ENCODE measurements around the gene PSEN1. TPM values are rescaled to one million over a fixed set of nuclear protein-coding genes. Genes with fewer than 3 reads are reported as not detected.

Gene PSEN1
- total RNA-seq, 4 donors from 2014 or later, result 40.1 to 54.6 (median 45.9) TPM

GRCh38 chr14:73241481-73242165, 105.3 kb downstream of the PSEN1 start:
- TF ChIP-seq POLR2A (IDR thresholded peaks at IDR 0.05) (no peak), EP300 (IDR thresholded peaks at IDR 0.05) (no peak), CTCF (IDR thresholded peaks at IDR 0.05) (no peak), POLR2AphosphoS5 (IDR thresholded peaks at IDR 0.05) (no peak)
- Histone ChIP-seq H3K27ac (peak overlapping the region in 3 of 4 donors; percentile 64 to 69 (median 68)), H3K4me1 (peaks cover 0 to 73% (median 25%) of the 10 kb centered on the region in 3 donors), H3K27me3 (peaks cover 21% of the 10 kb centered on the region), H3K9me3 (no peaks in the 10 kb centered on the region), H3K36me3 (peaks cover 0 to 18% of the 10 kb centered on the region in 2 donors), H3K4me3 (no peak overlapping the region)
- no peak for ATAC-seq
- WGBS, 2 donors (ENCODE audit: low coverage in 1 of 2), result 71% methylated on average over 9 of the region's 19 CpGs; no CpG with 5 or more reads in 1 of the 2 donors

GRCh38 chr14:73242357-73242901, 106.1 kb downstream of the PSEN1 start:
- WGBS, 2 donors (ENCODE audit: low coverage in 1 of 2), result 43 to 65% methylated on average over 3 to 5 of the region's 6 CpGs
- peaks cover 0 to 66% (median 24%) of the 10 kb centered on the region in 3 donors for H3K4me1 ChIP-seq
- peak overlapping the region in 3 of 4 donors; percentile 64 to 69 (median 68) for H3K27ac ChIP-seq

GRCh38 chr14:73243341-73243740, 107.0 kb downstream of the PSEN1 start:
- H3K36me3 ChIP-seq, result peaks cover 0 to 18% of the 10 kb centered on the region in 2 donors
- TF ChIP-seq POLR2A (IDR thresholded peaks at IDR 0.05) (no peak), EP300 (IDR thresholded peaks at IDR 0.05) (no peak)
- peaks cover 0 to 57% (median 19%) of the 10 kb centered on the region in 3 donors for H3K4me1 ChIP-seq
- no peak for ATAC-seq
- H3K4me3 ChIP-seq, result no peak overlapping the region
- H3K27me3 ChIP-seq, result peaks cover 5% of the 10 kb centered on the region
- peak overlapping the region in 3 of 4 donors; percentile 64 to 69 (median 68) for H3K27ac ChIP-seq
- no peaks in the 10 kb centered on the region for H3K9me3 ChIP-seq
- WGBS, 2 donors (ENCODE audit: low coverage in 1 of 2), result 88 to 92% methylated on average over 2 of the region's 3 CpGs

More at GRCh38 chr14:73242357-73242901, 106.1 kb downstream of the PSEN1 start:
- Histone ChIP-seq H3K27me3 (peaks cover 14% of the 10 kb centered on the region), H3K36me3 (peaks cover 0 to 18% of the 10 kb centered on the region in 2 donors), H3K4me3 (peak overlapping the region in 1 of 2 donors; percentile 23), H3K9me3 (no peaks in the 10 kb centered on the region)
- TF ChIP-seq POLR2A (IDR thresholded peaks at IDR 0.05) (no peak), POLR2AphosphoS5 (IDR thresholded peaks at IDR 0.05) (no peak), EP300 (IDR thresholded peaks at IDR 0.05) (no peak), CTCF (IDR thresholded peaks at IDR 0.05) (no peak)
- no peak for ATAC-seq

- ATAC-seq, result no peak
- Histone ChIP-seq H3K4me3 (no peak overlapping the region), H3K36me3 (peaks cover 0 to 18% of the 10 kb centered on the region in 2 donors), H3K4me1 (peaks cover 0 to 53% (median 19%) of the 10 kb centered on the region in 3 donors), H3K27ac (no peak overlapping the region), H3K9me3 (no peaks in the 10 kb centered on the region), H3K27me3 (peaks cover 3% of the 10 kb centered on the region)
- TF ChIP-seq CTCF (IDR thresholded peaks at IDR 0.05) (no peak), EP300 (IDR thresholded peaks at IDR 0.05) (no peak), POLR2AphosphoS5 (IDR thresholded peaks at IDR 0.05) (no peak), POLR2A (IDR thresholded peaks at IDR 0.05) (no peak)
- WGBS, 2 donors (ENCODE audit: low coverage in 1 of 2), result 60 to 97% methylated on average over 1 to 2 of the region's 2 CpGs
Observed at GRCh38 chr14:73243748-73244147, 107.4 kb downstream of the PSEN1 start.

- 55 to 94% methylated on average over 3 to 5 of the region's 14 CpGs for WGBS, 2 donors (ENCODE audit: low coverage in 1 of 2)
- Histone ChIP-seq H3K36me3 (peaks cover 0 to 20% of the 10 kb centered on the region in 2 donors), H3K9me3 (no peaks in the 10 kb centered on the region), H3K4me3 (no peak overlapping the region), H3K4me1 (peaks cover 0 to 43% (median 12%) of the 10 kb centered on the region in 3 donors), H3K27ac (no peak overlapping the region), H3K27me3 (peaks cover 2% of the 10 kb centered on the region)
- TF ChIP-seq POLR2AphosphoS5 (IDR thresholded peaks at IDR 0.05) (no peak), POLR2A (IDR thresholded peaks at IDR 0.05) (no peak), EP300 (IDR thresholded peaks at IDR 0.05) (no peak)
- no peak for ATAC-seq
Observed at GRCh38 chr14:73244541-73245290, 108.4 kb downstream of the PSEN1 start.

Measured in gastroesophageal sphincter (tissue), 4 donors.